H9 (cell line): ENCODE results near the gene CCDC71L. TPM values are rescaled to one million over a fixed set of nuclear protein-coding genes. Genes with fewer than 3 reads are reported as not detected.

Experiments
- DNase-seq: peaks from one replicate; pipeline ENCODE4 v3.0.0-alpha.2; 2017
- H2AFZ ChIP-seq: one replicate; pipeline ENCODE4 v1.6.1; 2013; ENCODE audit warnings: mild to moderate bottlenecking, low read length, control low read depth, moderate library complexity
- H2AK5ac ChIP-seq: 2 replicates; pipeline ENCODE4 v1.6.1; 2013; ENCODE audit warnings: low read length, control low read depth, mixed read lengths; ENCODE audit not compliant: insufficient read length
- H2BK120ac ChIP-seq: one replicate; pipeline ENCODE4 v1.6.1; 2013; ENCODE audit warnings: low read depth, mild to moderate bottlenecking, low read length, control low read depth, inconsistent platforms; ENCODE audit not compliant: poor library complexity, severe bottlenecking
- H2BK12ac ChIP-seq: 2 replicates; pipeline ENCODE4 v1.6.1; 2013; ENCODE audit warnings: low read length, control low read depth, mixed read lengths, low read depth; ENCODE audit not compliant: insufficient read length
- H2BK15ac ChIP-seq: 2 replicates; pipeline ENCODE4 v1.6.1; 2013; ENCODE audit warnings: low read depth, low read length, control low read depth
- H2BK20ac ChIP-seq: one replicate; pipeline ENCODE4 v1.6.1; 2013; ENCODE audit warnings: low read depth, mild to moderate bottlenecking, low read length, control low read depth, inconsistent platforms; ENCODE audit not compliant: poor library complexity, severe bottlenecking
- H2BK5ac ChIP-seq: 2 replicates; pipeline ENCODE4 v1.6.1; 2013; ENCODE audit warnings: low read length, control low read depth, mixed read lengths; ENCODE audit not compliant: insufficient read length
- H3K14ac ChIP-seq: 2 replicates; pipeline ENCODE4 v1.6.1; 2013; ENCODE audit warnings: low read length, control low read depth; ENCODE audit not compliant: insufficient read depth
- H3K18ac ChIP-seq: 2 replicates; pipeline ENCODE4 v1.6.1; 2013; ENCODE audit warnings: low read depth, mild to moderate bottlenecking, mixed read lengths, low read length, control low read depth; ENCODE audit not compliant: insufficient read length
- H3K23ac ChIP-seq: 2 replicates; pipeline ENCODE4 v1.6.1; 2013; ENCODE audit warnings: low read length, control low read depth, mixed read lengths, low read depth; ENCODE audit not compliant: insufficient read length
- H3K23me2 ChIP-seq: 2 replicates; pipeline ENCODE4 v1.6.1; 2013; ENCODE audit warnings: low read depth, mild to moderate bottlenecking, mixed read lengths, low read length, control low read depth; ENCODE audit not compliant: insufficient read length, poor library complexity, severe bottlenecking
- H3K27ac ChIP-seq: 2 replicates; pipeline ENCODE4 v1.5.1; 2013; ENCODE audit warnings: low read length, control low read depth, mixed read lengths, low read depth; ENCODE audit not compliant: insufficient read length
- H3K27me3 ChIP-seq: 2 replicates; pipeline ENCODE4 v1.6.1; 2013; ENCODE audit warnings: low read length, control low read depth, inconsistent platforms; ENCODE audit not compliant: insufficient read depth
- H3K4ac ChIP-seq: 2 replicates; pipeline ENCODE4 v1.6.1; 2013; ENCODE audit warnings: low read depth, mild to moderate bottlenecking, control low read depth, inconsistent platforms, low read length, moderate library complexity
- H3K4me1 ChIP-seq: 2 replicates; pipeline ENCODE4 v1.6.1; 2013; ENCODE audit warnings: low read length, control low read depth, inconsistent platforms; ENCODE audit not compliant: insufficient read depth
- H3K4me2 ChIP-seq: 2 replicates; pipeline ENCODE4 v1.6.1; 2013; ENCODE audit warnings: low read length, control low read depth, mixed read lengths; ENCODE audit not compliant: insufficient read length, insufficient read depth
- H3K56ac ChIP-seq: 2 replicates; pipeline ENCODE4 v1.6.1; 2013; ENCODE audit warnings: low read depth, mild to moderate bottlenecking, mixed read lengths, low read length, control low read depth; ENCODE audit not compliant: insufficient read length
- H3K79me1 ChIP-seq: 2 replicates; pipeline ENCODE4 v1.6.1; 2013; ENCODE audit warnings: low read depth, mild to moderate bottlenecking, moderate library complexity, low read length, control low read depth, inconsistent platforms; ENCODE audit not compliant: insufficient read depth, poor library complexity, severe bottlenecking
- H3K79me2 ChIP-seq: 2 replicates; pipeline ENCODE4 v1.6.1; 2013; ENCODE audit warnings: low read length, control low read depth, inconsistent platforms; ENCODE audit not compliant: insufficient read depth
- H3K9ac ChIP-seq: 2 replicates; pipeline ENCODE4 v1.6.1; 2013; ENCODE audit warnings: low read length, control low read depth, mixed read lengths; ENCODE audit not compliant: insufficient read length; ENCODE audit errors: extremely low read depth
- H3K9me3 ChIP-seq: one replicate; pipeline ENCODE4 v1.6.1; 2013; ENCODE audit warnings: low read depth, low read length, inconsistent platforms; ENCODE audit not compliant: control insufficient read depth
- H3T11ph ChIP-seq: one replicate; pipeline ENCODE4 v1.6.1; 2013; ENCODE audit warnings: mild to moderate bottlenecking, low read length, control low read depth, inconsistent platforms
- H4K20me1 ChIP-seq: one replicate; pipeline ENCODE4 v1.6.1; 2013; ENCODE audit not compliant: control insufficient read depth, insufficient read length, insufficient read depth
- H4K5ac ChIP-seq: 2 replicates; pipeline ENCODE4 v1.6.1; 2013; ENCODE audit warnings: low read depth, mild to moderate bottlenecking, mixed read lengths, low read length, control low read depth; ENCODE audit not compliant: insufficient read length
- H4K8ac ChIP-seq: replicated peaks from 2 replicates; pipeline ENCODE4 v1.6.1; 2013; ENCODE audit warnings: low read length, control low read depth, mixed read lengths, low read depth; ENCODE audit not compliant: insufficient read length
- H4K91ac ChIP-seq: 2 replicates; pipeline ENCODE4 v1.6.1; 2013; ENCODE audit warnings: low read depth, mild to moderate bottlenecking, moderate library complexity, mixed read lengths, low read length, control low read depth; ENCODE audit not compliant: insufficient read length
- H3K27ac Mint-ChIP-seq, 3 experiments: 2 replicates in 2 of 3; 3 replicates in 1 of 3; pipeline ENCODE4 v1.8.0; 2020 to 2021; ENCODE audit warnings: mixed read lengths in 3 of 3, mild to moderate bottlenecking in 1 of 3, moderate library complexity in 1 of 3
- H3K27me3 Mint-ChIP-seq: 2 replicates; pipeline ENCODE4 v1.8.0; 2021; ENCODE audit warnings: low read depth, mild to moderate bottlenecking, moderate library complexity, mixed read lengths
- H3K36me3 Mint-ChIP-seq, 3 experiments: 2 replicates in 2 of 3; 3 replicates in 1 of 3; pipeline ENCODE4 v1.8.0; 2020 to 2021; ENCODE audit warnings: low read depth in 3 of 3, mixed read lengths in 3 of 3; ENCODE audit not compliant: insufficient read depth in 1 of 3
- H3K4me1 Mint-ChIP-seq, 2 experiments: 2 replicates each; pipeline ENCODE4 v1.8.0; 2020; ENCODE audit warnings: mixed read lengths in 2 of 2
- H3K4me3 Mint-ChIP-seq, 2 experiments: 2 replicates in 1 of 2; 3 replicates in 1 of 2; pipeline ENCODE4 v1.8.0; 2020 to 2021; ENCODE audit warnings: mild to moderate bottlenecking in 2 of 2, mixed read lengths in 2 of 2, moderate library complexity in 1 of 2
- H3K9me3 Mint-ChIP-seq, 2 experiments: 2 replicates in 1 of 2; 3 replicates in 1 of 2; pipeline ENCODE4 v1.8.0; 2020; ENCODE audit warnings: mild to moderate bottlenecking in 2 of 2, mixed read lengths in 2 of 2, moderate library complexity in 1 of 2
- WGBS: extraction: QIAGEN DNeasy Blood & Tissue Kit; methylation state at CpG from one replicate; pipeline ENCODE4 v1.1.7; 2013; ENCODE audit warnings: missing lambda C conversion rate, low lambda C conversion rate, mixed read lengths; ENCODE audit not compliant: insufficient read length; ENCODE audit errors: extremely low coverage; 5-methylcytosine and 5-hydroxymethylcytosine counted together
- total RNA-seq: library from RNA; stranded (reverse); gene quantifications from 2 replicates; pipeline ENCODE4 v1.2.1, GENCODE V29; 2021
- TF ChIP-seq, protein P1 (sequence below): fragments of 200-600 bp; sonication (generic); conservative IDR thresholded peaks from 3 replicates; pipeline ENCODE4 v1.8.0; 2021; ENCODE audit warnings: antibody characterized with exemption, mild to moderate bottlenecking

The CCDC71L gene
- total RNA-seq, 1 experiment from 2014 or later = 13.7 TPM

DNA sequence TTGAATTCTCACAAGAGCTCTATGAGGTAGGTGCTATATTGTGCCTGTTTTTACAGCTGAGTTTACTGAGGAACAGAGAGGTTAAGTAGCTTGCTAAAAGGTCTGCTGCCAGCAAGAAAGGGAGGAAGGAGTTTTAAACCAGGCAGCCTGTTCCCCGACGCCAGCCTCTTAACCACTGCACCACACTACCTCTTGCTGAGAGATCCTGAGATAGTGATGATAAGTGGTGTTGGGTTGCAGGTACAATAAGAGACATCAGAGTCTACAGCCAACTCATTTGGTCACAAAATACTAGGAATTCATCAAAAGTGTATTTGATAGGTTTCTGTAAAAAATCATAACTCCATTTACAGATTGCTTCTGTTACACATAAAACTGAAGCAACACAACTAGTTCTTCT lies 8.0 kb downstream of the CCDC71L start:
- no peaks in the 10 kb centered on the region; the same call in 1 of the 2 replicates for H3K27me3 Mint-ChIP-seq

More for the DNA sequence above, 8.0 kb downstream of the CCDC71L start:
- Histone ChIP-seq H3K4ac (no peak overlapping the region), H4K5ac (no peak overlapping the region), H3K79me2 (no peaks in the 10 kb centered on the region), H3K14ac (no peak overlapping the region), H3K79me1 (no peaks in the 10 kb centered on the region), H2BK12ac (no peak overlapping the region), H2BK120ac (no peak overlapping the region), H3K4me1 (no peaks in the 10 kb centered on the region), H3K23me2 (no peaks in the 10 kb centered on the region), H4K91ac (no peak overlapping the region), H3K9me3 (no peaks in the 10 kb centered on the region), H3K27me3 (no peaks in the 10 kb centered on the region), H3K4me2 (no peak overlapping the region), H3K9ac (no peak overlapping the region), H2AFZ (no peak overlapping the region), H3K27ac (no peak overlapping the region), H4K20me1 (no peaks in the 10 kb centered on the region), H3K56ac (no peak overlapping the region), H2AK5ac (no peak overlapping the region), H2BK5ac (no peak overlapping the region), H4K8ac (no peak overlapping the region), H3T11ph (no peak overlapping the region), H2BK20ac (no peak overlapping the region), H2BK15ac (no peak overlapping the region), H3K18ac (no peak overlapping the region), H3K23ac (no peak overlapping the region)
- no peaks in the 10 kb centered on the region for H3K36me3 Mint-ChIP-seq
- no peak for DNase-seq
- H3K9me3 Mint-ChIP-seq = peaks cover 0 to 2% of the 10 kb centered on the region in 2 experiments; a peak in 2 of 5 replicates
- H3K27ac Mint-ChIP-seq = no peak overlapping the region
- peaks cover 5 to 8% of the 10 kb centered on the region in 2 experiments; a peak in 3 of 4 replicates for H3K4me1 Mint-ChIP-seq
- H3K4me3 Mint-ChIP-seq = no peak overlapping the region
- TF ChIP-seq, protein P1, sequence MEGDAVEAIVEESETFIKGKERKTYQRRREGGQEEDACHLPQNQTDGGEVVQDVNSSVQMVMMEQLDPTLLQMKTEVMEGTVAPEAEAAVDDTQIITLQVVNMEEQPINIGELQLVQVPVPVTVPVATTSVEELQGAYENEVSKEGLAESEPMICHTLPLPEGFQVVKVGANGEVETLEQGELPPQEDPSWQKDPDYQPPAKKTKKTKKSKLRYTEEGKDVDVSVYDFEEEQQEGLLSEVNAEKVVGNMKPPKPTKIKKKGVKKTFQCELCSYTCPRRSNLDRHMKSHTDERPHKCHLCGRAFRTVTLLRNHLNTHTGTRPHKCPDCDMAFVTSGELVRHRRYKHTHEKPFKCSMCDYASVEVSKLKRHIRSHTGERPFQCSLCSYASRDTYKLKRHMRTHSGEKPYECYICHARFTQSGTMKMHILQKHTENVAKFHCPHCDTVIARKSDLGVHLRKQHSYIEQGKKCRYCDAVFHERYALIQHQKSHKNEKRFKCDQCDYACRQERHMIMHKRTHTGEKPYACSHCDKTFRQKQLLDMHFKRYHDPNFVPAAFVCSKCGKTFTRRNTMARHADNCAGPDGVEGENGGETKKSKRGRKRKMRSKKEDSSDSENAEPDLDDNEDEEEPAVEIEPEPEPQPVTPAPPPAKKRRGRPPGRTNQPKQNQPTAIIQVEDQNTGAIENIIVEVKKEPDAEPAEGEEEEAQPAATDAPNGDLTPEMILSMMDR = no peak
- WGBS = no CpG with 5 or more reads among the region's 2 CpGs
